ENCODE data around the gene TRAPPC5.

The TRAPPC5 gene

GRCh38 chr19:7646426-7646700 is 34.3 kb upstream of the TRAPPC5 start:
- no peak for DNase-seq

- no peak for DNase-seq
Observed at GRCh38 chr19:7647156-7647555, 33.5 kb upstream of the TRAPPC5 start.

- no peak for DNase-seq
Observed at GRCh38 chr19:7648265-7649014, 32.2 kb upstream of the TRAPPC5 start.

- no peak for DNase-seq
Observed at GRCh38 chr19:7650148-7650547, 30.5 kb upstream of the TRAPPC5 start.

- peak; percentile 3 for DNase-seq
Observed at GRCh38 chr19:7652061-7652641, 28.5 kb upstream of the TRAPPC5 start.

- DNase-seq = no peak
Observed at GRCh38 chr19:7654401-7654800, 26.2 kb upstream of the TRAPPC5 start.

- no peak for DNase-seq
Observed at GRCh38 chr19:7655581-7655980, 25.1 kb upstream of the TRAPPC5 start.

- DNase-seq = no peak
Observed at GRCh38 chr19:7657131-7657751, 23.4 kb upstream of the TRAPPC5 start.

- DNase-seq = no peak
Observed at GRCh38 chr19:7658219-7658686, 22.4 kb upstream of the TRAPPC5 start.

- no peak for DNase-seq
Observed at GRCh38 chr19:7661744-7662538, 18.7 kb upstream of the TRAPPC5 start.

- DNase-seq = no peak
Observed at GRCh38 chr19:7662657-7663056, 18.0 kb upstream of the TRAPPC5 start.

- DNase-seq = no peak
Observed at GRCh38 chr19:7663706-7664105, 16.9 kb upstream of the TRAPPC5 start.

GRCh38 chr19:7665076-7665475 is 15.6 kb upstream of the TRAPPC5 start:
- no peak for DNase-seq

- DNase-seq = no peak
Observed at GRCh38 chr19:7668842-7669241, 11.8 kb upstream of the TRAPPC5 start, which contains the start of gene RETN. RETN (plus strand) TSS chr19:7669049; CDS start chr19:7669327, 278 bp downstream.

- no peak for DNase-seq
Observed at GRCh38 chr19:7669641-7670040, 11.0 kb upstream of the TRAPPC5 start.

- DNase-seq = no peak
Observed at GRCh38 chr19:7670150-7670783, 10.4 kb upstream of the TRAPPC5 start.

GRCh38 chr19:7670790-7671189 is 9.8 kb upstream of the TRAPPC5 start:
- no peak for DNase-seq

GRCh38 chr19:7672522-7672921 is 8.1 kb upstream of the TRAPPC5 start:
- no peak for DNase-seq

GRCh38 chr19:7674010-7675005 is 6.3 kb upstream of the TRAPPC5 start:
- DNase-seq = peak; percentile 10

GRCh38 chr19:7676376-7676775 is 4.3 kb upstream of the TRAPPC5 start:
- no peak for DNase-seq

GRCh38 chr19:7676854-7677253 is 3.8 kb upstream of the TRAPPC5 start, which contains the start of gene MCEMP1:
MCEMP1 (plus strand) TSS chr19:7677090; CDS start chr19:7677121, 31 bp downstream.
- no peak for DNase-seq

Measured in NCI-H526 treated with DMSO at 0.1 percent for 48 hours (cell line).